Activated naive CD4-positive, alpha-beta T cell treated with anti-CD3 and anti-CD28 coated beads for 36 hours (primary cell): ENCODE results near the gene SLIT1. TPM values are rescaled to one million over a fixed set of nuclear protein-coding genes. Genes with fewer than 3 reads are reported as not detected.

Source experiments
- CTCF ChIA-PET: fragments of 350-600 bp; sonication (Branson Sonifier 250); formaldehyde crosslinking; loops from one replicate; lab custom pipeline; 2021; ENCODE audit warnings: antibody characterized with exemption; lab: Charles Lee
- DNase-seq: peaks from one replicate; pipeline ENCODE4 v3.0.0-alpha.2; 2020
- H3K27ac Mint-ChIP-seq: one replicate; pipeline ENCODE4 v1.8.0; 2021; ENCODE audit warnings: mild to moderate bottlenecking, mixed read lengths
- H3K27me3 Mint-ChIP-seq: one replicate; pipeline ENCODE4 v1.8.0; 2021; ENCODE audit warnings: low read depth, mixed read lengths
- H3K36me3 Mint-ChIP-seq: one replicate; pipeline ENCODE4 v1.8.0; 2021; ENCODE audit warnings: low read depth, mixed read lengths
- H3K4me1 Mint-ChIP-seq: one replicate; pipeline ENCODE4 v1.8.0; 2021; ENCODE audit warnings: low read depth, mixed read lengths
- H3K4me3 Mint-ChIP-seq: one replicate; pipeline ENCODE4 v1.8.0; 2021; ENCODE audit warnings: mild to moderate bottlenecking, moderate library complexity, mixed read lengths
- H3K9me3 Mint-ChIP-seq: one replicate; pipeline ENCODE4 v1.8.0; 2021; ENCODE audit warnings: mixed read lengths
- intact Hi-C: fragments of 100-400 bp; cut with micrococcal nuclease; formaldehyde crosslinking; loops from one replicate; pipeline ENCODE4 v1.15.1; 2023
- total RNA-seq, 2 experiments: library from RNA; stranded (reverse); gene quantifications; one replicate each; pipeline ENCODE4 v1.2.3, GENCODE V29; 2021

Gene SLIT1
- total RNA-seq, 2 experiments from 2014 or later: 0.44 to 0.60 TPM

DNA sequence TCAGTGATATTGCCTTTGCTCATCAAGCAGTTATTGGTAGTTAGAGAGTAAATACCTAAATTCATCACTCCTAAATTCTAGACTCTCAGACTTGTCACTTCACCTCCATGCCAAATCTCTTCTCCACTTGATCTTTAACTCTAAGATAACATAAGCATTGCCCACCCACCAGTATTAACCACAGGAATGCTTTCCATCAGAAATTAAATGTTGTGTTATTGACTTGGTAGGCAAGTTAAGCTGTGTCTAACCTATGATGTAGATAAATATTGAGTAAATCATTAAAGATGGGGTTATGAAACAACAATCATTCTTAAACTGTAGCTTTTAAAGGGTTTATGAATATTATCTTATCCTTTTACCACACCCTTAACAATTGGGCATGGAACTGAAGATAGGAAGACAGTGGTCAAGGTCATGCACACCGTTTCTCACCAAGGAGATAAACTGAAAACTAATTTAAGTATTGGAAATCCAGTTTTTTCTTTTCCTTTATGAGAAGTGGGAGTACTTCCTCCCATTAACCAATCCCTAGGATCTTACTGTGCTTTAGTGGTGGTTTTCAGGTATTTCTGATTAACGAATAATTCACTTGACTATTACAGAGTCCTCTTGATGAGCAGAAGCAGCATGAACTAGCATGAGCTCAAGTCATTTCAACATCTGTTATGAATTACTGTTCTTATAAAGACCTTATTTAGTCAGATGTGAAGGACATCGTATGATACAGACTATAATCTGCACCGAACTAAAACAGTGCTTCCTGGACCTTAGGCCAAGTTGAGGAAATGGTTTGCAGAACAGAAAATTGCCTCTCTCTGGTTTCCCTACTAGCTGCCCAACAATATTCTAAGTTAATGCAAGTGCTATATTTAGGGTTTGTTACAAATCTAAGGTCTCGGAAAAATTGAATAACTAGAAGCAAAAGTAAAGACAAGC is 211.7 kb downstream of the SLIT1 start:
- no peak for DNase-seq
- Mint-ChIP-seq H3K27ac (no peak overlapping the region), H3K9me3 (no peaks in the 10 kb centered on the region), H3K4me3 (no peak overlapping the region), H3K36me3 (peaks cover 5% of the 10 kb centered on the region), H3K4me1 (peaks cover 10% of the 10 kb centered on the region), H3K27me3 (no peaks in the 10 kb centered on the region)
- CTCF ChIA-PET: interaction anchor here (0.6 to 0.9 kb wide), 2 partner anchors 14 to 632 kb away, joined by 3 read pairs; no protein-coding TSS in a partner anchor
- intact Hi-C loops: no loop called here

GRCh38 chr10:96972264-96972663 is 213.5 kb downstream of the SLIT1 start:
- intact Hi-C loops: no loop called here
- no peaks in the 10 kb centered on the region for H3K4me1 Mint-ChIP-seq

DNA sequence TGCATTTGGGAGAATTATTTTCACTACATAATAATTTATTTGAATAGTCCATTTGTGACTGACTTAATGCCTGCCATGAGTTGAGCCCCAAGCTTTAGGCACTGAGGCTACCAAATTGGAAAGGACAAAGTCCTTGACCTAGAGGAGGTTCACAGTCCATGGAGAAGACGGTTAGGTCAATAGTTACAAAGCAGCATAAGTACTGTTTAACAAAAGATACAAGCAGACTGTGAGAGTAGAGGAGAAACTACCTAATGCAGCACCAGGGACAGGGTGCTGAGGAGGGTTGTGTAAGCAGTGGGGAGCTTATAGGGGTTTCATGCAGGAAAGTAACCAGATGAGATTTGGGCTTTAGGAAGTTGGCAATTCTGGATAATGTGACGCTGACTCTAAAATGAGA is 214.4 kb downstream of the SLIT1 start:
- no peak for DNase-seq
- intact Hi-C loops: no loop called here
- CTCF ChIA-PET: interaction anchor here (0.6 kb wide), 1 partner anchor 54 kb away, joined by 3 read pairs; no protein-coding TSS in a partner anchor
- Mint-ChIP-seq H3K27ac (no peak overlapping the region), H3K36me3 (peaks cover 2% of the 10 kb centered on the region), H3K4me1 (no peaks in the 10 kb centered on the region), H3K27me3 (no peaks in the 10 kb centered on the region), H3K9me3 (no peaks in the 10 kb centered on the region), H3K4me3 (no peak overlapping the region)

More at GRCh38 chr10:96972264-96972663, 213.5 kb downstream of the SLIT1 start:
- CTCF ChIA-PET: no interaction called here
- Mint-ChIP-seq H3K9me3 (no peaks in the 10 kb centered on the region), H3K27me3 (no peaks in the 10 kb centered on the region), H3K27ac (no peak overlapping the region), H3K4me3 (no peak overlapping the region), H3K36me3 (peaks cover 2% of the 10 kb centered on the region)
- no peak for DNase-seq

DNA sequence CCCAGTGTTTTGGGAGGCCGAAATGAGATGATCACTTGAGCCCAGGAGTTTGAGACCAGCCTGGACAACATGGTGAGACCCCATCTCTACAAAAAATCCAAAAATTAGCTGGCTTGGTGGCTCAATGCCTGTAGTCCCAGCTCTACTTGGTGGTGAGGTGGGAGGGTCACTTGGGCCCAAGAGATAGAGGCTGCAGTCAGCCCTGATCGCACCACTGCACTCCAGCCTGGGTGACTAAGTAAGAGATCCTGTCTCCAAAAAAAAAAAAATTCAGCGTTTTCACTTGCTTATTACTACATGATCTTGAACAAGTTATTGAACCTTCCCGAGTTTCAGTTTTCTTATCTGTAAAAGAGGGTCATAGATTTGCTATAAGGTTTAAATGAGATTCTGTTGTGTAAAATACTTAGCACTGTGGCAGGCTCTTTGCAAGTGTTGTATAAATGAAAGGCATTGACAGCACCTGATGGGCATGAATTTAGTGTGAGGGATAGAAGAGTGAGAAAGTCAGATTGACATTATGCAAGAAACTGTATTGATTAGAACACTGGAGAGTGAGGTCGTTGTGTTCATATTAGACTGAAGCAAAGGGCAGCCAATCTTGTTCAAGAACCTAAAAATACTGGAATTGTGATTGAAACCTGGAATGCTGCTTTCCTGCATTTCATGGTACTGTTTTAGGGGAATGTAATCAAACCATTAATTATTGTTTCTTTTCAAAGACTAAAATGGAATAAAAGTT is 216.9 kb downstream of the SLIT1 start:
- CTCF ChIA-PET: interaction anchor here (0.7 kb wide), 2 partner anchors 17 to 56 kb away, joined by 3 to 7 read pairs; no protein-coding TSS in a partner anchor
- no peak overlapping the region for H3K27ac Mint-ChIP-seq
- no peaks in the 10 kb centered on the region for H3K9me3 Mint-ChIP-seq
- H3K36me3 Mint-ChIP-seq: peaks cover 2% of the 10 kb centered on the region
- no peak for DNase-seq
- no peaks in the 10 kb centered on the region for H3K27me3 Mint-ChIP-seq
- H3K4me3 Mint-ChIP-seq: no peak overlapping the region
- no peaks in the 10 kb centered on the region for H3K4me1 Mint-ChIP-seq
- intact Hi-C loops: no loop called here

GRCh38 chr10:96967847-96968246 is 217.9 kb downstream of the SLIT1 start:
- Mint-ChIP-seq H3K4me3 (no peak overlapping the region), H3K9me3 (no peaks in the 10 kb centered on the region), H3K36me3 (peaks cover 2% of the 10 kb centered on the region), H3K27me3 (no peaks in the 10 kb centered on the region), H3K4me1 (no peaks in the 10 kb centered on the region), H3K27ac (no peak overlapping the region)
- intact Hi-C loops: no loop called here
- CTCF ChIA-PET: no interaction called here
- DNase-seq: no peak

DNA sequence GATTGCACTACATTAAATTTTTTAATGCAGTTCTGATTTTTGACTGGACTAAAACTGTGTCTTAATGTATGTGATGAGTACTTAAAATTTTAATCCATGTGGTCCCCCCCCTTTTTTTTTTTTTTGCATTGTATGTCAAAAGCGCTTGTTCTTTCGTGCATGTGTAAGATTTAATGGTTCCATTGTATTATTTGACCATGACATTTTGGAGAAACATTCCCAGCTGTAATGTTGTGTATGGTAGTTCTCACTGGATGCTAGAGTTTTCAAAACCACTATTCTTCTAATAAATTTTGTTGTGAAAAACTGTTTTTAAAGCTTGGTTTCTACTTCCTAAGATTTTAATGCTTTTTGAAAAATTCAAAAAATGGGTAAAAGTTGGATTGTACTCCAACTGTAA is 221.6 kb downstream of the SLIT1 start:
- H3K4me3 Mint-ChIP-seq: no peak overlapping the region
- CTCF ChIA-PET: interaction anchor here (0.7 kb wide), 1 partner anchor 21 kb away, joined by 5 read pairs; no protein-coding TSS in a partner anchor
- H3K36me3 Mint-ChIP-seq: peaks cover 4% of the 10 kb centered on the region
- no peak overlapping the region for H3K27ac Mint-ChIP-seq
- intact Hi-C loops: no loop called here
- H3K27me3 Mint-ChIP-seq: no peaks in the 10 kb centered on the region
- no peak for DNase-seq
- H3K4me1 Mint-ChIP-seq: peaks cover 9% of the 10 kb centered on the region
- H3K9me3 Mint-ChIP-seq: no peaks in the 10 kb centered on the region

DNA sequence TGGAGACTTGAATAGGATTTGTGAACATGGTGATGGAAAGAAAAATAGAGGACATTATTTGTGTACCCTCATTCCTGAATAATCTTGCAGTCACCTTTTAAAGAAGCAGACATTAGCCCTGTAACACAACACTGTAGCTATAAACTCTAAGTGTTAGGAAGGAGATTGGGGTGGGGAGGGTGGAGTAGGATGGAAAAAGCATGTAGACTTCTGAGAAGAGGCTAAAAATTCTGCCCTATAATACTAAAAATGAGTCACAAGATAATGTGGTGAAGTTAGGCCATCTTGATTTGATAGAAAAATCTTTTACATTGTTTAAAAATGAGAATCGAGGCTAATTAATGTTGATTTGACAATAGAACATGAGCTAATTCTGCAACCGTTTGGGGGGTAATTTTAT is 224.9 kb downstream of the SLIT1 start:
- Mint-ChIP-seq H3K9me3 (no peaks in the 10 kb centered on the region), H3K4me1 (peaks cover 9% of the 10 kb centered on the region), H3K27ac (no peak overlapping the region), H3K27me3 (no peaks in the 10 kb centered on the region), H3K36me3 (peaks cover 8% of the 10 kb centered on the region), H3K4me3 (no peak overlapping the region)
- CTCF ChIA-PET: interaction anchor here (1.5 kb wide), 1 partner anchor 49 kb away, joined by 5 read pairs; no protein-coding TSS in a partner anchor
- no peak for DNase-seq
- intact Hi-C loops: no loop called here

GRCh38 chr10:96959733-96960132 is 226.0 kb downstream of the SLIT1 start:
- no peak overlapping the region for H3K4me3 Mint-ChIP-seq
- intact Hi-C loops: no loop called here

GRCh38 chr10:96958071-96958470 is 227.7 kb downstream of the SLIT1 start:
- no peak overlapping the region for H3K27ac Mint-ChIP-seq
- no peak overlapping the region for H3K4me3 Mint-ChIP-seq
- intact Hi-C loops: no loop called here
- CTCF ChIA-PET: interaction anchor here (0.9 kb wide), 1 partner anchor 67 kb away, joined by 3 read pairs; no protein-coding TSS in a partner anchor
- H3K27me3 Mint-ChIP-seq: no peaks in the 10 kb centered on the region
- DNase-seq: no peak
- H3K36me3 Mint-ChIP-seq: peaks cover 23% of the 10 kb centered on the region
- H3K9me3 Mint-ChIP-seq: no peaks in the 10 kb centered on the region
- H3K4me1 Mint-ChIP-seq: peaks cover 9% of the 10 kb centered on the region

More at GRCh38 chr10:96959733-96960132, 226.0 kb downstream of the SLIT1 start:
- Mint-ChIP-seq H3K36me3 (peaks cover 17% of the 10 kb centered on the region), H3K27ac (no peak overlapping the region), H3K27me3 (no peaks in the 10 kb centered on the region), H3K4me1 (peaks cover 9% of the 10 kb centered on the region), H3K9me3 (no peaks in the 10 kb centered on the region)
- CTCF ChIA-PET: interaction anchor here (0.9 to 1.5 kb wide), 3 partner anchors 15 to 48 kb away, joined by 3 to 5 read pairs (median 5); no protein-coding TSS in a partner anchor
- DNase-seq: no peak

- H3K9me3 Mint-ChIP-seq: no peaks in the 10 kb centered on the region
- CTCF ChIA-PET: no interaction called here
- intact Hi-C loops: no loop called here
- no peak overlapping the region for H3K27ac Mint-ChIP-seq
- H3K4me1 Mint-ChIP-seq: peaks cover 7% of the 10 kb centered on the region
- H3K4me3 Mint-ChIP-seq: no peak overlapping the region
- peaks cover 26% of the 10 kb centered on the region for H3K36me3 Mint-ChIP-seq
- DNase-seq: no peak
- H3K27me3 Mint-ChIP-seq: no peaks in the 10 kb centered on the region
These were observed 230.0 kb downstream of the SLIT1 start for GRCh38 chr10:96955794-96956193.

- DNase-seq: no peak
- H3K36me3 Mint-ChIP-seq: peaks cover 26% of the 10 kb centered on the region
These were observed 233.8 kb downstream of the SLIT1 start for GRCh38 chr10:96951954-96952353.

DNA sequence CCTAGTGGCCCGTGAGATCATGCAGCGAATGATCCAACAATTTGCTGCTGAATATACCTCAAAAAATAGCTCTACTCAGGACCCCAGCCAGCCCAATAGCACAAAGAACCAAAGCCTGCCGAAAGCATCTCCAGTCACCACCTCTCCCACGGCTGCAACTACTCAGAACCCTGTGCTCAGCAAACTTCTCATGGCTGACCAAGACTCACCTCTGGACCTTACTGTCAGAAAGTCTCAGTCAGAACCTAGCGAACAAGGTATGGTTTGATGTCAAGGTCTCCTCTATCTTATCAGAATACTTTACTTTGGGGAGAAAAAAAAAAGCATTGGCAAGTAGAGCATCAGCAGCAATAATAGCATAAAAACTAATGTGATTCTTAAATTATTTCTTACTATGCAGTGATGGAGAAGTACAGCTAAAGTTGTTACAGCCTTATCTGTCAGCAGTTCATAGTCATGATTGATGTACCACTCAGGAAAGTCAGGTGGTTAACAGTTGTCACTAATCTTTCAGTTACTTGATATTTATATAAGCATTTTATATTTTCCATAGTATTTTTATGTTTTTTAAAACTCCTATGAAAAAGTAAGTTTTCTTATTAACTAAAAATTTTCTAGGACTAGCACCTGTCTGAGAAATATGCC is 236.6 kb downstream of the SLIT1 start:
- H3K27ac Mint-ChIP-seq: no peak overlapping the region
- DNase-seq: no peak
- intact Hi-C loops: no loop called here
- CTCF ChIA-PET: interaction anchor here (0.9 kb wide), 1 partner anchor 120 kb away, joined by 6 read pairs; no protein-coding TSS in a partner anchor
- peaks cover 13% of the 10 kb centered on the region for H3K36me3 Mint-ChIP-seq
- peaks cover 16% of the 10 kb centered on the region for H3K4me1 Mint-ChIP-seq
- H3K4me3 Mint-ChIP-seq: no peak overlapping the region
- no peaks in the 10 kb centered on the region for H3K27me3 Mint-ChIP-seq
- H3K9me3 Mint-ChIP-seq: no peaks in the 10 kb centered on the region

More at GRCh38 chr10:96951954-96952353, 233.8 kb downstream of the SLIT1 start:
- intact Hi-C loops: no loop called here
- no peaks in the 10 kb centered on the region for H3K27me3 Mint-ChIP-seq
- peaks cover 14% of the 10 kb centered on the region for H3K4me1 Mint-ChIP-seq
- H3K27ac Mint-ChIP-seq: no peak overlapping the region
- H3K4me3 Mint-ChIP-seq: no peak overlapping the region
- CTCF ChIA-PET: no interaction called here
- H3K9me3 Mint-ChIP-seq: no peaks in the 10 kb centered on the region
